BLaER1 (cell line): ENCODE results near the gene YPEL3.
"Not testable (repeated sequence)": the region's sequence is repeated elsewhere in the genome, so short reads cannot be mapped to it uniquely, and the experiment has no call there.

Source experiments
- H3K27ac ChIP-seq: shearing (Covaris generic); formaldehyde crosslinking; 2 replicates; pipeline ENCODE4 v1.8.1; 2022
- H3K27me3 ChIP-seq: shearing (Covaris generic); formaldehyde crosslinking; 2 replicates; pipeline ENCODE4 v1.8.1; 2022
- H3K36me3 ChIP-seq: shearing (Covaris generic); formaldehyde crosslinking; 2 replicates; pipeline ENCODE4 v1.8.1; 2022
- H3K4me1 ChIP-seq: shearing (Covaris generic); formaldehyde crosslinking; 2 replicates; pipeline ENCODE4 v1.8.1; 2022
- H3K4me2 ChIP-seq: shearing (Covaris generic); formaldehyde crosslinking; 2 replicates; pipeline ENCODE4 v1.8.1; 2022
- H3K4me3 ChIP-seq: shearing (Covaris generic); formaldehyde crosslinking; 2 replicates; pipeline ENCODE4 v1.8.1; 2022
- H3K9ac ChIP-seq: shearing (Covaris generic); formaldehyde crosslinking; 2 replicates; pipeline ENCODE4 v1.8.1; 2022
- H3K9me3 ChIP-seq: shearing (Covaris generic); formaldehyde crosslinking; 2 replicates; pipeline ENCODE4 v1.8.1; 2022
- H4K20me1 ChIP-seq: shearing (Covaris generic); formaldehyde crosslinking; 2 replicates; pipeline ENCODE4 v1.8.1; 2022
- Cebpa-rat ChIP-seq: shearing (Covaris generic); IDR thresholded peaks from 2 replicates; pipeline ENCODE4 v1.8.1; 2022

The YPEL3 gene

DNA sequence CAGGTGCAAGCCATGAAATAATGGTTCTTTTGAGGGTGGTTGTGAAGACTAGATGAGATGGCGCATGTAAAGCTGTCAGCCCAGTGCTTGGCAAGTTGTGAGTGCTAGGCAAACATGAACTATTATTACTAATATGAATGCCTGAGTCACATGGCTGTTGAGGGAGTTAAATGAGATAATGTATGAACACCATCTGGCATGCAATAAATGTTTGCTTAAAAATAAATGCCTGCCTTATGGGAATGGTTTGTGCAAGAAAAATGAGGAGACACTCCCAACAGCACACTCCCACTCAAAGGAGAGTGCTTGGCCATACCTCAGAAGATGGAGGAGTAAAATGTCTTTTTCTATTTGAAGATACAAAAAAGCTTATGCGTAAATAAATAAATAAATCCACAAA is 23.4 kb upstream of the YPEL3 start:
- H3K4me3 ChIP-seq: no peak overlapping the region
- H3K4me1 ChIP-seq: peaks cover 39% of the 10 kb centered on the region
- no peak overlapping the region for H3K27ac ChIP-seq
- no peak for TF ChIP-seq Cebpa-rat
- no peaks in the 10 kb centered on the region for H4K20me1 ChIP-seq
- H3K9me3 ChIP-seq: no peaks in the 10 kb centered on the region
- H3K36me3 ChIP-seq: peaks cover 66% of the 10 kb centered on the region
- H3K27me3 ChIP-seq: no peaks in the 10 kb centered on the region
- H3K4me2 ChIP-seq: no peak overlapping the region
- H3K9ac ChIP-seq: no peak overlapping the region

GRCh38 chr16:30117768-30118167 is 21.8 kb upstream of the YPEL3 start:
- Histone ChIP-seq H3K27me3 (no peaks in the 10 kb centered on the region), H4K20me1 (no peaks in the 10 kb centered on the region), H3K4me2 (no peak overlapping the region), H3K9me3 (no peaks in the 10 kb centered on the region), H3K27ac (no peak overlapping the region), H3K4me1 (peaks cover 34% of the 10 kb centered on the region), H3K9ac (no peak overlapping the region), H3K4me3 (no peak overlapping the region), H3K36me3 (peaks cover 81% of the 10 kb centered on the region)
- TF ChIP-seq Cebpa-rat: no peak

GRCh38 chr16:30116291-30117207 is 20.5 kb upstream of the YPEL3 start:
- H3K9me3 ChIP-seq: no peaks in the 10 kb centered on the region
- H3K4me1 ChIP-seq: peaks cover 24% of the 10 kb centered on the region
- H3K4me3 ChIP-seq: no peak overlapping the region
- no peaks in the 10 kb centered on the region for H3K27me3 ChIP-seq
- peaks cover 88% of the 10 kb centered on the region for H3K36me3 ChIP-seq
- H3K9ac ChIP-seq: no peak overlapping the region
- no peak for TF ChIP-seq Cebpa-rat
- no peak overlapping the region for H3K27ac ChIP-seq
- H3K4me2 ChIP-seq: no peak overlapping the region
- no peaks in the 10 kb centered on the region for H4K20me1 ChIP-seq

- Histone ChIP-seq H3K4me1 (peaks cover 12% of the 10 kb centered on the region), H3K27me3 (no peaks in the 10 kb centered on the region), H3K4me3 (no peak overlapping the region), H3K36me3 (peaks cover 95% of the 10 kb centered on the region), H3K4me2 (no peak overlapping the region), H4K20me1 (no peaks in the 10 kb centered on the region), H3K9me3 (no peaks in the 10 kb centered on the region), H3K27ac (no peak overlapping the region), H3K9ac (no peak overlapping the region)
- TF ChIP-seq Cebpa-rat: no peak
Measured at GRCh38 chr16:30115238-30115637, 19.2 kb upstream of the YPEL3 start.

DNA sequence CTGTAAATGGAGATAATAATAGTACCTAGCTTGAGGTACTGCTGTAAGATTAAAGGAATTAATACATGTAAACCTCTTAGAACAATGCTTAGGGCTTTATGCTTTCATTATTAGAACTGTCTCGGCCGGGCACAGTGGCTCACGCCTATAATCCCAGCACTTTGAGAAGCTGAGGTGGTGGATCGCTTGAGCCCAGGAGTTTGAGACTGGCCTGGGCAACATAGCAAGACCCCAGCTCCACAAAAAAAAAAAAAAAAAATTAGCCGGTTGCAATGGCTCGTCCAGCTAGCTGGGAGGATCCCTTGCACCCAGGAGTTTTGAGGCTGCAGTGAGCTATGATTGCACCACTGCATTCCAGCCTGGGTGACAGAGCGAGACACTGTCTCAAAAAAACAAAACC is 18.8 kb upstream of the YPEL3 start:
- not testable (repeated sequence) for H3K4me3 ChIP-seq, H4K20me1 ChIP-seq, H3K9ac ChIP-seq, H3K9me3 ChIP-seq, H3K27me3 ChIP-seq, H3K27ac ChIP-seq, H3K4me2 ChIP-seq
- Histone ChIP-seq H3K36me3 (peaks cover 97% of the 10 kb centered on the region), H3K4me1 (peaks cover 12% of the 10 kb centered on the region)

DNA sequence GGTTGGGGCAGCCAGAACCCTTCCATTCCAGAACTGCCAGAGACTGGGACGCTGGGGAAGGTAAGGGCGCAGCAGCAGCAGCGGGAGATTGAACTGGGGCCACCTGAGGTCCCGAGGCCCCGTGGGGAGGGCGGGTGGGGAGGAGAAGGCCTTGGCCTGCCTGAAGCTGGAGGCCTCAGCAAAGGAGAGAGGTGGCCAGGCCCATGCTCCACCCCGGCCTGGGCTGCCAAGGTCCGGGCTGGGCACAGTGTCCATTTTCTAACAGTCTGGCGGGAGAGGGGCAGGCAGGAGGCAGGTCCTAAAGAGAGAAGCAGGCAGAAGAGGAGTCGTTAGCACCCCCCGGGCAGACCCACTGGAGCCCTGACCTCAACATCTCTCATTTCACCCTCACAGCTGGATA is 18.4 kb upstream of the YPEL3 start:
- Histone ChIP-seq H3K9me3 (no peaks in the 10 kb centered on the region), H3K36me3 (peaks cover 97% of the 10 kb centered on the region), H3K27ac (no peak overlapping the region), H3K9ac (no peak overlapping the region), H3K4me3 (no peak overlapping the region), H3K27me3 (no peaks in the 10 kb centered on the region), H3K4me2 (no peak overlapping the region), H4K20me1 (no peaks in the 10 kb centered on the region), H3K4me1 (peaks cover 12% of the 10 kb centered on the region)
- TF ChIP-seq Cebpa-rat: no peak

- H3K27ac ChIP-seq: no peak overlapping the region
- H3K4me3 ChIP-seq: no peak overlapping the region
- no peak overlapping the region for H3K4me2 ChIP-seq
- H4K20me1 ChIP-seq: no peaks in the 10 kb centered on the region
- H3K36me3 ChIP-seq: peaks cover 96% of the 10 kb centered on the region
- H3K9me3 ChIP-seq: no peaks in the 10 kb centered on the region
- H3K4me1 ChIP-seq: peaks cover 10% of the 10 kb centered on the region
- no peak for TF ChIP-seq Cebpa-rat
- H3K9ac ChIP-seq: no peak overlapping the region
- no peaks in the 10 kb centered on the region for H3K27me3 ChIP-seq
Measured at GRCh38 chr16:30113711-30114333, 17.8 kb upstream of the YPEL3 start.

- H3K27me3 ChIP-seq: no peaks in the 10 kb centered on the region
- H3K4me1 ChIP-seq: peaks cover 3% of the 10 kb centered on the region
- TF ChIP-seq Cebpa-rat: no peak
- H3K4me2 ChIP-seq: no peak within 1 kb of the TSS
- no peak within 1 kb of the TSS for H3K9ac ChIP-seq
- no peaks in the 10 kb centered on the region for H4K20me1 ChIP-seq
- H3K27ac ChIP-seq: no peak within 1 kb of the TSS
- no peaks in the 10 kb centered on the region for H3K9me3 ChIP-seq
- H3K4me3 ChIP-seq: no peak within 1 kb of the TSS
- H3K36me3 ChIP-seq: peaks cover 95% of the 10 kb centered on the region
Measured at GRCh38 chr16:30113031-30113710, 17.2 kb upstream of the YPEL3 start, which contains the start of gene GDPD3. Gene GDPD3 (minus strand): TSS chr16:30113537. CDS start chr16:30113478, 59 bp downstream.

GRCh38 chr16:30112197-30113030 is 16.4 kb upstream of the YPEL3 start:
- no peaks in the 10 kb centered on the region for H3K27me3 ChIP-seq
- H3K4me3 ChIP-seq: no peak overlapping the region
- no peaks in the 10 kb centered on the region for H3K4me1 ChIP-seq
- H3K9me3 ChIP-seq: no peaks in the 10 kb centered on the region
- no peak for TF ChIP-seq Cebpa-rat
- no peak overlapping the region for H3K4me2 ChIP-seq
- no peaks in the 10 kb centered on the region for H4K20me1 ChIP-seq
- no peak overlapping the region for H3K9ac ChIP-seq
- peaks cover 95% of the 10 kb centered on the region for H3K36me3 ChIP-seq
- H3K27ac ChIP-seq: no peak overlapping the region
